ENCODE results near the gene FBXL7. TPM values are rescaled to one million over a fixed set of nuclear protein-coding genes. Genes with fewer than 3 reads are reported as not detected.

Gene FBXL7
- total RNA-seq, 2 experiments from 2014 or later = not detected

DNA sequence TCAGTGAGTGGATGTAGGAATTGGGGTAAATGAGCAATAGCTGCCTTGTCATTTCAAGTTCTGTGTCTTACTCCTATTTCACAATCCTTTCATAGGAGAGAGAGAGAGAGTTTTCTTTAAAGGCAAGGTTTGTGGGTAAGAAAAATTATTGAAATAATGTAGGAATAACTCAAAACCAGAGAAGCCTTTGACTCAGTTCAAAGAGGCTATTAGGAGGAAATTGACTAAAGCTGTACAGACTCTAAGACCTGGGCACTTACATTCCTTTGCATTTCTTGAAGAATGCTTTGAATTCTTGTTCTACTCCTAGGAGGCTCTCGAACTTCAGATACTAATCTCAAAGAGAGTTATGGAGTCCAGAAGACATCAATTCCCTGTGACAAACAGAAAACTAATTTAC is 257.1 kb downstream of the FBXL7 start:
- H3K27ac Mint-ChIP-seq = no peak overlapping the region
- no peaks in the 10 kb centered on the region for H3K27me3 Mint-ChIP-seq
- H3K36me3 Mint-ChIP-seq = no peaks in the 10 kb centered on the region
- DNase-seq = no peak
- H3K9me3 Mint-ChIP-seq = no peaks in the 10 kb centered on the region
- no peak overlapping the region for H3K4me3 Mint-ChIP-seq
- no peaks in the 10 kb centered on the region for H3K4me1 Mint-ChIP-seq

DNA sequence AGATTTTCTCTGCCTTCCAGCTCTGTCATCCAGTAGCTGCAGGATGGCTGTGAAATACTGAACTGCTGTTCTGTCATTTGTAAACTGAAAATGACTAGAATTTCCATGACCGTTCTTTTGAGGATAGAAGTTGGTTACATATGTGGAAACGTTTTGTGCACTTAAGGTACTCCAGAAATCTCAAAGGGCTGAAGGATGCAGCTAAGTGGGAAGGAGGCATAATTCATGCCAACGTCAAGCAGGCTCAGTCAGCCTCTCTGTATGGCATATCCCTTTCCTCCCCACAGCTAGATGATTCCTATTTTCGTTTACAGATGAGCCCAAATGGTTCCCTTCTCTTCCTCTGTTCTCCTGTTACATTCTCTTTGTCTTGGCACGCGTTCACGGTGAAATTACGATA is 257.6 kb downstream of the FBXL7 start:
- H3K36me3 Mint-ChIP-seq = no peaks in the 10 kb centered on the region
- DNase-seq = no peak
- no peak overlapping the region for H3K4me3 Mint-ChIP-seq
- no peaks in the 10 kb centered on the region for H3K4me1 Mint-ChIP-seq
- H3K27ac Mint-ChIP-seq = no peak overlapping the region
- no peaks in the 10 kb centered on the region for H3K27me3 Mint-ChIP-seq
- no peaks in the 10 kb centered on the region for H3K9me3 Mint-ChIP-seq

DNA sequence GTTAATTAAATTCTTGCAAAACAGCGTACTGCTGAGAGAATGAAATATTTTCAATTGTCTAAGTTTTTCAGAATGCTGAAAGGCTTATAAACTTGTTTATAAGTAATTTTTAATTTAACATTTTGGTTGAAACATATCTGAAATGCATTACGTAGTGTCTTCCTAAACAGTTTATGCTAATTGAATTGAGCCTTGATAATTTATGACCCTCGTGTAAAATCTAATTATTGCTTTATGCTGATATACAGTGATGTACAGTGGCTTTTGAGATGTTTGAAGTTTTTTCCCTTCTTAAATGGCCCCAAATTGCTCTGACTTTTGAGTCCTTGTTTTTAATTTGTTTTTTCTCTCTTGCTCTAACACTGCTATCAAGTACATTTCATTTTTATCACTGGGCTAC is 262.7 kb downstream of the FBXL7 start:
- DNase-seq = no peak
- Mint-ChIP-seq H3K36me3 (no peaks in the 10 kb centered on the region), H3K27me3 (no peaks in the 10 kb centered on the region), H3K4me3 (no peak overlapping the region), H3K4me1 (no peaks in the 10 kb centered on the region), H3K9me3 (no peaks in the 10 kb centered on the region), H3K27ac (no peak overlapping the region)

DNA sequence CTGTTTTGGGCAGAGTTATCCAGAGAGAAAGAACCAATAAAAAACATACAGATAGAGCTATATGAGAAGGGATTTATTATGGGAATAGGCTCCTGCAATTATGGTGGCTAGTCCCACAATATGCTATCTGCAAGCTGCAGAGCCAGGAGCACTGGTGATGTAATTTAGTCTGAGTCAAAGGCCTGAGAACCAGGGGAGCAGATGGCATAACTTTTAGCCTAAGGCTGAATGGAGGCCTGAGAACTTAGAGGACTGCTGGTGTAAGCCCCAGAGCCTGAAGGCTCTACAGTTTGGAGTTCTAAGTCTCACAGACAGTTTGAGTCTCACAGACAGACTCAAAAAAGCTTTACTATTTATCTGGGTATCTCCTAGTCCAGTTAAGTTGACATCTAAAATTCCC is 263.8 kb downstream of the FBXL7 start:
- no peaks in the 10 kb centered on the region for H3K36me3 Mint-ChIP-seq
- H3K27ac Mint-ChIP-seq = no peak overlapping the region
- no peaks in the 10 kb centered on the region for H3K27me3 Mint-ChIP-seq
- no peaks in the 10 kb centered on the region for H3K9me3 Mint-ChIP-seq
- no peaks in the 10 kb centered on the region for H3K4me1 Mint-ChIP-seq
- no peak for DNase-seq
- no peak overlapping the region for H3K4me3 Mint-ChIP-seq

DNA sequence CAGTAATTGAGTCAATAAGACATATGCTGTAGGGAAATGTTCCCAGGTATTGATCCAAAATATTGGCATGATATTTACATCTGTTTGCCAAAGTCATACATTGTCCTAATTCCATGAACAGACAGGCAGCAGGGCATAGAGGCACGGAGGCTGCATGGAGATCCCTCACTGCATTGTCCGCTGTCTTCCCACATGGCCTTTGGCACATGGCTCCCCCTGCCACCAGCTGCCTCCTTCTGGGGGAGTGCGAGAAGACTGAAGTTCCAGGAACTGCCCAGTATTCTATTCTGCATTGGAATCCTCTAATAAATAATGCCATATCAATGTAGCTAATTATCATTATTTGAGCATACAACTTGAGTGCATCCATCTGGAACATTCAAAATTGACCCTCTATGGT is 269.0 kb downstream of the FBXL7 start:
- Mint-ChIP-seq H3K4me3 (no peak overlapping the region), H3K27ac (no peak overlapping the region), H3K9me3 (peaks cover 2% of the 10 kb centered on the region), H3K36me3 (no peaks in the 10 kb centered on the region), H3K27me3 (no peaks in the 10 kb centered on the region), H3K4me1 (no peaks in the 10 kb centered on the region)
- DNase-seq = no peak

DNA sequence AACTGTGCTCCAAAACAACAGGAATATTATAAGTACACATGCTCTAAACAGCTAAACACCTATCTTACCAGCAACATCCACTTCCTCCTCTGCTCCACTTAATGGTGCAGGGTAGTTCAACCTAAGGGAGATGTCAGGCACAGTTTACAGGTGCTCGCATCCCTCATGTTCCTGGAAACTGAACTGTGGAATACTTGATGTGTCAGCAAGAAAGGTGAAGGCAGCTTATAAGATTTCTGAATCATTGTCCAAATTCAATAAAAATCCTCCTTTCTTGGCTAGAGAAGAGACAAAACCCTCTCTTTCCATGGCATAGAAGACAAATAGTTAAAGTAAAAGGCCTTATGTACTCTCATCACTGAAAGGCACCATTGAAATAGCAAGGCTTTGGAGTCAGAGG is 272.2 kb downstream of the FBXL7 start:
- H3K4me1 Mint-ChIP-seq = no peaks in the 10 kb centered on the region
- H3K4me3 Mint-ChIP-seq = no peak overlapping the region

DNA sequence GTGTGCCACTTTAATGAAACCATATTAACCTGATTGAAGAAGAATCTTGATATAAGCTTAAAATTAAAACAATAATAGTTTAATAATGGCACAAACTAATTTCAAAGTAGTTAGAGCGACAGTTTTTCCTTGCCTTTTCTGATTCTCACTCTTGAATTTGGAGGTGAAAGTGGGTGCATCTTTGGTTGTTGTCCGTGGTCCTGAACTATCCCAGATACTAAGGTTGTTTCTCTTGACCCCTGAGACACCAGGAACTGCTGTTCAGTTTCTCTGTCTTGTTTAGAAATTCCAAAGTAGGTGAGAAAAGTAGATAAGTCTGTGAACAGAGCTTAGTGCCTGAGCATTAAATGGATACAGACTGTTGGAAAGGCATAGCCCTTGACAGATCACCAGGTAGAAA is 274.7 kb downstream of the FBXL7 start:
- H3K36me3 Mint-ChIP-seq = no peaks in the 10 kb centered on the region
- H3K27me3 Mint-ChIP-seq = no peaks in the 10 kb centered on the region
- no peak overlapping the region for H3K4me3 Mint-ChIP-seq
- DNase-seq = no peak
- no peak overlapping the region for H3K27ac Mint-ChIP-seq
- H3K9me3 Mint-ChIP-seq = peaks cover 2% of the 10 kb centered on the region
- no peaks in the 10 kb centered on the region for H3K4me1 Mint-ChIP-seq

More for the DNA sequence above, 272.2 kb downstream of the FBXL7 start:
- DNase-seq = no peak
- Mint-ChIP-seq H3K27me3 (no peaks in the 10 kb centered on the region), H3K36me3 (no peaks in the 10 kb centered on the region), H3K9me3 (peaks cover 2% of the 10 kb centered on the region), H3K27ac (no peak overlapping the region)

DNA sequence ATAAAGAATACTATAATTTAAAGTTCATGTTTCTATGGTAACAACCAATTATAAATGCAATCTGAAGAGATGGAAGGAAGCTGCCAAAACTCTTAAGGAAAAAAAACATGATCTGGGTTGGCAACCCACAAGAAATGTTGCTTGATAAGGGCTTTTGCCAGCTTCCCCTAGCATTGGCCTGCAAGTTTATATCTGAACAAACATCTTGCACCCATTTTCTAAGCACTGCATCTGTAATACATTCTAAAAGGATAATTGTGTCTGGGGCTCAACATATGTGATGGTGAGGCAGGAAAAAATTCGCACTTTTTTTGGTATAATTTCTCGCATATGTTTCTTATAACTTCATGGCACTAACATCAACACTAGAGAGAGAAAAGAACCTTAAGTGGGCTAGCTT is 276.4 kb downstream of the FBXL7 start:
- Mint-ChIP-seq H3K4me1 (no peaks in the 10 kb centered on the region), H3K9me3 (no peaks in the 10 kb centered on the region), H3K36me3 (no peaks in the 10 kb centered on the region), H3K27me3 (no peaks in the 10 kb centered on the region), H3K4me3 (no peak overlapping the region), H3K27ac (no peak overlapping the region)
- no peak for DNase-seq

DNA sequence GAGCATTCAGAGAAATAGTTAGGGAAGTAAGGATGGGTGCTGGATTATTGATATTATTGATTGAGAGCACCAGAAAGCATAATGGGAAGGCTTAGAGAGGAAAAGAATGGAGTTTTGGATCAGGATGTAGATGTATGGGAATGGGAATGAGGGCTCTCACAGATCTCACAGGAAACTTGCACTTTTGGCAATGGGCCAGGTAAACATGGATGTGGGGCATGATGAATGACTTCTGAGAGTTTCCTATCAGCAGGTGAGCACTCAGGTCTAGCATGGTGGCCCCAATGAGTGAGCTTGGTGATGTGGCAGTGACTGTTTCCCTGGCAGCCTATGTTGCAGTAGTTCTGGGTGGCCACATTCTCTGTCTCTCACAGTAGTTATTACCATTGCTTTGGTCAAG is 283.8 kb downstream of the FBXL7 start:
- Mint-ChIP-seq H3K36me3 (no peaks in the 10 kb centered on the region), H3K27me3 (no peaks in the 10 kb centered on the region), H3K4me3 (no peak overlapping the region), H3K9me3 (no peaks in the 10 kb centered on the region), H3K27ac (no peak overlapping the region), H3K4me1 (no peaks in the 10 kb centered on the region)
- DNase-seq = no peak

DNA sequence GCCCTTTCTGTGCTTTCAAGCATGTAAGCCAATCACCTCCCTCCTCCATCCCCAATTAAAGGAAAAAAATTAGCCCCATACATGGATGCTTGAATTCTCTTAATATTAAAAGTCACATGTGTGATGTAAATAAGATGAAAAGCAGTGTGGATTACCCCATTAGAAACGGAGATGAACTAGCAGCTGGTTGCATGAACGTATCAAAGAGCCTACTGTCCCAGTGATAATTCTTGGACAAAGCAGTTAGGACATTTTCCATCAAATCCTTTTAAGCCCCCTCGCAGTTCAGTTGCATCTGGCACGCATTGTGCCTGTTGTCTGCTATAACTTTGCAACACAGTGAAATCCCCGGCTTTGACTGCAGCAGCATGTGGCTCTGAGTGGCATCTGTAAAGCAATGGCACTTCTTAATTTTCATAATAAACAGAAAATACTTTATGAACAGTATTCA is 285.6 kb downstream of the FBXL7 start:
- H3K4me1 Mint-ChIP-seq = no peaks in the 10 kb centered on the region
- H3K27me3 Mint-ChIP-seq = no peaks in the 10 kb centered on the region
- H3K36me3 Mint-ChIP-seq = no peaks in the 10 kb centered on the region
- DNase-seq = no peak
- no peak overlapping the region for H3K4me3 Mint-ChIP-seq
- H3K27ac Mint-ChIP-seq = no peak overlapping the region
- no peaks in the 10 kb centered on the region for H3K9me3 Mint-ChIP-seq

DNA sequence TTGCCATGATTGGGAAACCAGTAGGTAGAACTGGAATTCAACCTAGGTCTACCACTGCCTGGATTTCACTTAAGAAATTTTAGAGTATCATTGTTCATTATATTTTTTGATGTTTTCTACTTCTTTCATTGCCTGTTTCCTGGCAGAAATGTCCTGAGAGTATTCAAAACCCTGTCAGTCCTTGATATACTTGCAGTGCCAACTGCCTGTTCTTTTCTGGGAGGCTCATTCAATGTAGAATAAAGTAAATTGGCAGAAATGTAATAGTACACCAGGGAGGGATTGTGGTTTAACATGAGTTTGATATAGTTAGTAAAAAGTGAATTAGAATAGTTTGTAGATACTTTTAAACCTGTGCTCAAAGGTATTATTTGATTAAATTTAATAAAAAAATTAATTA is 286.3 kb downstream of the FBXL7 start:
- no peak for DNase-seq
- Mint-ChIP-seq H3K4me3 (no peak overlapping the region), H3K27ac (no peak overlapping the region), H3K36me3 (no peaks in the 10 kb centered on the region), H3K4me1 (no peaks in the 10 kb centered on the region), H3K9me3 (no peaks in the 10 kb centered on the region), H3K27me3 (no peaks in the 10 kb centered on the region)

DNA sequence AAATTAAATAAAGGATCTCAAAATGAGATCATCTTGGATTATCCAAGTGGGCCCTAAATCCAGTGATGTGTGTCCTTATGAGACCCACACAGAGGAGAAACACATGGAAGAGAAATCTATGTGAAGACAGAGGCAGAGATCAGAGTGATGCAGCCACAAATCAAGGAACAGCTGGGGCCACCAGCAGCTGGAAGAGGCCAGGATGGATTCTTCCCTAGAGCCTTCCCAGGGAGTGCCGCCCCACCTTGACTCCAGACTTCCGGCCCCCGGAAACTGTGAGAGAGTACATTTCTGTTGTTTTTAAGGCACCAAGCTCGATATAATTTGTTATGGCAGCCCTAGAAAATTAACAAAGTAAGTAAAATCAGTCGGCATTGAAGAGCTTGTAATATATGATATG is 286.9 kb downstream of the FBXL7 start:
- Mint-ChIP-seq H3K4me1 (no peaks in the 10 kb centered on the region), H3K9me3 (no peaks in the 10 kb centered on the region), H3K4me3 (no peak overlapping the region)

DNA sequence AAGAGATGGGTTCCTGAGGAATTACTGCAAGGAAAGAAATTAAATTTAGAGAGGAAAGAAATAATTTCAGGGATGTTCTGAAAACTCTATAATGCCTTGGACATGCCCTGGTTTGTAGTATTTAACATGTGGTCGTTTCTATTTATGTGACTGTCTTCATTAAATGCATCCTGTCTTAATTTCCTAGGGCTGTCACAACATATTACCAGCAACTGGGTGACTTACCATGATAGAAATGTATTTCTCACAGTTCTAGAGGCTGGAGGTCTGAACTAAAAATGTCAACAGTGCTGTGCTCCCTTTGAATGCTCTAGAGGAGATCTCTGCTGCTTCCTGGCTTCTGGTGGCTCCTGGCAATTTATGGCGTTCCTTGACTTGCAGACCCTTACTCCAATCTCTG is 287.7 kb downstream of the FBXL7 start:
- no peak for DNase-seq
- Mint-ChIP-seq H3K9me3 (no peaks in the 10 kb centered on the region), H3K27me3 (no peaks in the 10 kb centered on the region), H3K4me3 (no peak overlapping the region), H3K4me1 (no peaks in the 10 kb centered on the region), H3K27ac (no peak overlapping the region), H3K36me3 (no peaks in the 10 kb centered on the region)

More for the DNA sequence above, 286.9 kb downstream of the FBXL7 start:
- H3K27me3 Mint-ChIP-seq = no peaks in the 10 kb centered on the region
- DNase-seq = no peak
- no peak overlapping the region for H3K27ac Mint-ChIP-seq
- H3K36me3 Mint-ChIP-seq = no peaks in the 10 kb centered on the region

DNA sequence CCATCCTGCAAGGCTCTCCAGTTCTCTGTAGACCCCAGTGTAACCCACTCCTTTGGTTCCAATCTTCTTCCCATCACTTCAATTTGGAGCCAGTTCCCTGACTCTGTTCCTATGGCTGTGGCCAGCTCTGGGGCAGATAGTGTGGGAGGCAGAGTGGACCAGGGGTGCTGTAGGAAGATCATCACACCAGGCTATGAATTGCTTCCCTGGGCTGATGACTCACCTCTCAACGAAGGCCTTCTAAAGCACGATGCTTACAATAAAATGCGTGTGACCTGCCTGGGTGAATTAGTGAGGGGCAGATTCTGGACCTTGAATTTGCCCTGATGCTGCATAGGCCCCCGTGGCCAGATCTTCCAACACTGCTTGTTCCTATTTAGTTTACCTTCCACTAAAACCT is 289.7 kb downstream of the FBXL7 start:
- H3K27ac Mint-ChIP-seq = no peak overlapping the region
- no peaks in the 10 kb centered on the region for H3K27me3 Mint-ChIP-seq
- no peak for DNase-seq
- H3K4me1 Mint-ChIP-seq = no peaks in the 10 kb centered on the region
- H3K4me3 Mint-ChIP-seq = no peak overlapping the region
- no peaks in the 10 kb centered on the region for H3K9me3 Mint-ChIP-seq
- no peaks in the 10 kb centered on the region for H3K36me3 Mint-ChIP-seq

DNA sequence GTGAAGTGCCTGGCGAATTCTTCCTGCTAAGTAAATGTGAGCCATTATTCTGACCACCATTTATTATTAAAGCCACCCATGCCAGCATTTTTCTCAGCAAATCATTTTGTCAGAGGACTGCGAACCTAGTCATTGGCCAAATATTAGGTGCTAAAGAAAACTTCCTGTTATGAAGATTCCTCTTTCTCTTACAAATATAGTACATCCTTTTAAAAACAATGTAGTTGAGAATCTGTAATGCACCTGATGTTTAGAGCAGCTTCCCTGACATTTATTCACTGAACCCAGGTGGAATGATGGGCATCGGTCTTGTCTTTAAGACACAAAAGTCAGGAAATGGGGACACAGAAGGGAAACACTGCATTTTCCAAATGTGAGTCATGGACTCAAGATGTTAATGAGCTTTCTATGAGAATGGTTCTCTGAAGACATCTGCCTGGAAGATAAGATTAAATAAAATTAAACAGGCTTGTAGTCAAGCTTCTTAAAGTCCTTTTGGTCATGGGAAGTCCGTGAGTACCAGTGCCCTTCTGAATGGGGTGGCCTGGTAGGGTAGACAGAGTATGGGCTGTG is 290.6 kb downstream of the FBXL7 start:
- no peaks in the 10 kb centered on the region for H3K9me3 Mint-ChIP-seq
- H3K4me3 Mint-ChIP-seq = no peak overlapping the region
- no peaks in the 10 kb centered on the region for H3K4me1 Mint-ChIP-seq
- no peak overlapping the region for H3K27ac Mint-ChIP-seq
- H3K27me3 Mint-ChIP-seq = no peaks in the 10 kb centered on the region
- no peak for DNase-seq
- H3K36me3 Mint-ChIP-seq = no peaks in the 10 kb centered on the region

DNA sequence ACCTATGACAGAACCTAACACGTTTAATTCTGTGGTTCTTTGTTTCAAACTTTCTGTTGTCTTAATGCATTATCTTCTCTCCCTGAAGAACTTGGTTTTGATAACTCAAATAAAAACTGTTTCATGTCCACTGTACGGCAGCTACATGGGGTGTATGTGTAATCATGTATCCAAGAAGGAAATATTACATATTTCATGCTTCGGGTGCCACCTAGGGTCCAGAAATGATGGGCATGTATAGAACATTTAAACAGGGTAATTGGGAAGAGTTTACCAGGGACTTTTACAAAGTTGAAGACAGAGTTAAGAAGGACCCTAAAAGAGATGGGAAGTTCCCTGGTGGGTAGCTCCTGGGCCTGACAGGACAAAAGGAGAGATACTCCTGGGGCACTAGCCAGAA is 291.3 kb downstream of the FBXL7 start:
- no peaks in the 10 kb centered on the region for H3K36me3 Mint-ChIP-seq
- no peaks in the 10 kb centered on the region for H3K4me1 Mint-ChIP-seq
- no peak overlapping the region for H3K4me3 Mint-ChIP-seq
- H3K27me3 Mint-ChIP-seq = no peaks in the 10 kb centered on the region
- no peak overlapping the region for H3K27ac Mint-ChIP-seq
- no peak for DNase-seq
- no peaks in the 10 kb centered on the region for H3K9me3 Mint-ChIP-seq

DNA sequence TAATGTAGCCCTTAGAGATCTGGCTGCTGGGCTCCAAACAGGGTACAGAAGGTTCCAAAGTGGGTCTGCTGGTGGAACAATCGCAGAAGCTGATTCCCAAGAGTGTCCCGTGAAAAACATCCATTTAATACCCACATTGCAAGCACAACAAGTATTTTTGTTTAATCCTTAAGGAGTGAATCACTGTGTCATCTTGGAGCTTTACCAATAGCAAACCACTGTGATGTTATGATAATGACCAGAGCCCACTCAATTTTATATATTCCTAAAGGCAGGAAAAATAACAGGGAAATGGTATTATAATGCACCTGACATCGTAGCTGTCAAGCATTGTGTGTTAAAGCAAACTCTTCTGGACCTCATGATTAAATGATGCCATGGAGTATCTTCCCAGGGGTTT is 291.9 kb downstream of the FBXL7 start:
- H3K27me3 Mint-ChIP-seq = no peaks in the 10 kb centered on the region
- H3K9me3 Mint-ChIP-seq = no peaks in the 10 kb centered on the region
- H3K4me3 Mint-ChIP-seq = no peak overlapping the region

More for the DNA sequence above, 291.9 kb downstream of the FBXL7 start:
- no peak for DNase-seq
- H3K4me1 Mint-ChIP-seq = no peaks in the 10 kb centered on the region
- H3K27ac Mint-ChIP-seq = no peak overlapping the region
- H3K36me3 Mint-ChIP-seq = no peaks in the 10 kb centered on the region
